Lower leg skin (tissue), 3 donors: ENCODE data around the gene DIO2.

ENCODE experiments used
- POLR2A ChIP-seq, 2 donors: fragments of 450-650 bp; IDR thresholded peaks; one replicate each; pipeline ENCODE4 v1.6.1; 2016 to 2017; ENCODE audit warnings: antibody characterized with exemption in 2 of 2, mild to moderate bottlenecking in 1 of 2, moderate library complexity in 1 of 2
- TF ChIP-seq, protein P1 (sequence below), 3 donors: fragments of 450-650 bp; IDR thresholded peaks; one replicate each; pipeline ENCODE4 v1.5.1; 2016; ENCODE audit warnings: antibody characterized with exemption in 3 of 3, mild to moderate bottlenecking in 3 of 3, moderate library complexity in 2 of 3

DNA sequence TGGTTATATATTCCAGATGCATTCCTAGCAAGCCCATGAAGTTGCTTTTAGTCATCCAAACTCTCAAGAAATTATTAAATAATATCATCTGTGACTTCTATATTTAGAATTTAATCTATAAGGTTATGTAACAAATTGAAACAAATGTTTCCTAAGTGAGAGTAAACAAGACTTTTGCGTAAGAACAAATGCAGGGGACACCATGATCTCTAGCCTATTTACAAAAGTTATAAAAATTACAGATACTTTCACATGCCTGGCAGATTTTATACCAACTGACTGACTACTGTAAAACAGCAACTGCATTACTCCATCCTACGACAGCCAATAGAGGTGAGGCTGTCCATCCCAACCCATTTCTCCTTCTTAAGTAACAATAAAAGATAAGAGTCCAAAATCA is 20.4 kb upstream of the DIO2 start:
- TF ChIP-seq, protein P1, sequence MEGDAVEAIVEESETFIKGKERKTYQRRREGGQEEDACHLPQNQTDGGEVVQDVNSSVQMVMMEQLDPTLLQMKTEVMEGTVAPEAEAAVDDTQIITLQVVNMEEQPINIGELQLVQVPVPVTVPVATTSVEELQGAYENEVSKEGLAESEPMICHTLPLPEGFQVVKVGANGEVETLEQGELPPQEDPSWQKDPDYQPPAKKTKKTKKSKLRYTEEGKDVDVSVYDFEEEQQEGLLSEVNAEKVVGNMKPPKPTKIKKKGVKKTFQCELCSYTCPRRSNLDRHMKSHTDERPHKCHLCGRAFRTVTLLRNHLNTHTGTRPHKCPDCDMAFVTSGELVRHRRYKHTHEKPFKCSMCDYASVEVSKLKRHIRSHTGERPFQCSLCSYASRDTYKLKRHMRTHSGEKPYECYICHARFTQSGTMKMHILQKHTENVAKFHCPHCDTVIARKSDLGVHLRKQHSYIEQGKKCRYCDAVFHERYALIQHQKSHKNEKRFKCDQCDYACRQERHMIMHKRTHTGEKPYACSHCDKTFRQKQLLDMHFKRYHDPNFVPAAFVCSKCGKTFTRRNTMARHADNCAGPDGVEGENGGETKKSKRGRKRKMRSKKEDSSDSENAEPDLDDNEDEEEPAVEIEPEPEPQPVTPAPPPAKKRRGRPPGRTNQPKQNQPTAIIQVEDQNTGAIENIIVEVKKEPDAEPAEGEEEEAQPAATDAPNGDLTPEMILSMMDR (IDR thresholded peaks at IDR 0.05) = no peak
- no peak for TF ChIP-seq POLR2A (IDR thresholded peaks at IDR 0.05)
